Stimulated activated CD4-positive, alpha-beta T cell treated with anti-CD3 and anti-CD28 coated beads, Interleukin-12 subunit alpha, Interleukin-12 subunit beta, amount 100 ng/mL, for 48 hours (primary cell): Measurements from ENCODE around the gene FILIP1.
"Not testable (repeated sequence)": the region's sequence is repeated elsewhere in the genome, so short reads cannot be mapped to it uniquely, and the experiment has no call there.

Experiments
- DNase-seq, 3 donors: peaks; one replicate each; pipeline ENCODE4 v3.0.0-alpha.2; 2020; ENCODE audit warnings: low read depth in 2 of 3, low spot score in 1 of 3

Gene FILIP1

GRCh38 chr6:75422024-75422639 is 71.5 kb downstream of the FILIP1 start:
- DNase-seq: no peak

GRCh38 chr6:75421316-75422023 is 72.1 kb downstream of the FILIP1 start:
- no peak for DNase-seq

- DNase-seq: no peak
These were observed 73.6 kb downstream of the FILIP1 start for GRCh38 chr6:75419980-75420379.

GRCh38 chr6:75419416-75419815 is 74.2 kb downstream of the FILIP1 start:
- no peak for DNase-seq

- no peak for DNase-seq
These were observed 75.4 kb downstream of the FILIP1 start for GRCh38 chr6:75418233-75418632.

- DNase-seq: no peak
These were observed 77.2 kb downstream of the FILIP1 start for GRCh38 chr6:75416443-75416842.

GRCh38 chr6:75415804-75416203 is 77.8 kb downstream of the FILIP1 start:
- DNase-seq: no peak

- no peak for DNase-seq
These were observed 79.1 kb downstream of the FILIP1 start for GRCh38 chr6:75414445-75415021.

- no peak for DNase-seq
These were observed 80.5 kb downstream of the FILIP1 start for GRCh38 chr6:75412969-75413662.

GRCh38 chr6:75410564-75410963 is 83.0 kb downstream of the FILIP1 start:
- DNase-seq: not testable (repeated sequence)

- DNase-seq: no peak
These were observed 83.7 kb downstream of the FILIP1 start for GRCh38 chr6:75409928-75410327.

- no peak for DNase-seq
These were observed 84.3 kb downstream of the FILIP1 start for GRCh38 chr6:75409286-75409685.

GRCh38 chr6:75403563-75404080 is 90.0 kb downstream of the FILIP1 start:
- DNase-seq: no peak

- DNase-seq: no peak
These were observed 91.3 kb downstream of the FILIP1 start for GRCh38 chr6:75402296-75402695.

- DNase-seq: no peak
These were observed 95.7 kb downstream of the FILIP1 start for GRCh38 chr6:75397656-75398465.

- DNase-seq: no peak
These were observed 96.4 kb downstream of the FILIP1 start for GRCh38 chr6:75397171-75397570.

GRCh38 chr6:75396005-75396800 is 97.4 kb downstream of the FILIP1 start:
- no peak for DNase-seq

- DNase-seq: no peak
These were observed 99.8 kb downstream of the FILIP1 start for GRCh38 chr6:75393806-75394205.

GRCh38 chr6:75391276-75391675 is 102.3 kb downstream of the FILIP1 start:
- DNase-seq: no peak
